Activated effector memory CD4-positive, alpha-beta T cell treated with Interleukin-2 at 50 U/mL for 16 hours (primary cell): Measurements from ENCODE around the gene PDLIM1.
"Not testable (repeated sequence)": the region's sequence is repeated elsewhere in the genome, so short reads cannot be mapped to it uniquely, and the experiment has no call there.

Experiments used
- DNase-seq: peaks from one replicate; pipeline ENCODE4 v3.0.0-alpha.2; 2020

Gene PDLIM1

DNA sequence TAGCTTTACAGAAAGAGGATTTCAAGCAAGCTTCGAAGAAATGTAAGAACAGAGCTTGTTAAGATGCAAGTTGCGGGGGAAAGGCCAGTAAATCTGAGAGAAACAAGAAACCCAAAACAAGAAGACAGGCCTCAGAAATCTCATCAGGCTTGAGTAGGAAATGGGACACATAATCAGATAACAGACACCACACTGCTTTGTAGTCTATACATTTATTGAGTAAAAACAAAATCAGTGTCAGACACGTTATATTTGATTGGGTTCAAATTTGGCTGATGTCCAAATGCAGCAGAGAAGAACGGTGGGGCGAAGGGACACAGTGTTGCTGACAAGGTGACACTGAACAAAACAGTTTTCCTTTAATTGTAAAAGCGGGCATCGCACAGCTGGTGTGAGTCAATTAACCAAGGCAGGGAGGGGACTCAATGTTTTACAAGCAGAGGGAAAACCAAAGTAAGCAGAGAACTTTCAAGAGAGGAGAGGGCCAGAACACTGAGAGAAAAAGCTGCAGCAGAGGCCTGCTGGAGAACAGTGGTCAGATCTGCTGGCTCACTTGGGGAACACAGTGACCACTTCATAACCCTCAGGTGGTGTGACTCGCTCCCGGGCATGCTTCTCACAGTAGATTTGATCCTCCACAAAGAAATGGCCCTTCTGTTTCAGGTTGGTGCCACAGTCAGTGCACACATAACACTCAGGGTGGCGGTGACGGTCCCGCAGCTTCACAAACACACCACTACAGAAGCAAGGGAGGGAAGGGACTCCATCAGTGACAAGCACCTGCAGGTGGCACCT lies 53.2 kb downstream of the PDLIM1 start:
- DNase-seq: no peak

DNA sequence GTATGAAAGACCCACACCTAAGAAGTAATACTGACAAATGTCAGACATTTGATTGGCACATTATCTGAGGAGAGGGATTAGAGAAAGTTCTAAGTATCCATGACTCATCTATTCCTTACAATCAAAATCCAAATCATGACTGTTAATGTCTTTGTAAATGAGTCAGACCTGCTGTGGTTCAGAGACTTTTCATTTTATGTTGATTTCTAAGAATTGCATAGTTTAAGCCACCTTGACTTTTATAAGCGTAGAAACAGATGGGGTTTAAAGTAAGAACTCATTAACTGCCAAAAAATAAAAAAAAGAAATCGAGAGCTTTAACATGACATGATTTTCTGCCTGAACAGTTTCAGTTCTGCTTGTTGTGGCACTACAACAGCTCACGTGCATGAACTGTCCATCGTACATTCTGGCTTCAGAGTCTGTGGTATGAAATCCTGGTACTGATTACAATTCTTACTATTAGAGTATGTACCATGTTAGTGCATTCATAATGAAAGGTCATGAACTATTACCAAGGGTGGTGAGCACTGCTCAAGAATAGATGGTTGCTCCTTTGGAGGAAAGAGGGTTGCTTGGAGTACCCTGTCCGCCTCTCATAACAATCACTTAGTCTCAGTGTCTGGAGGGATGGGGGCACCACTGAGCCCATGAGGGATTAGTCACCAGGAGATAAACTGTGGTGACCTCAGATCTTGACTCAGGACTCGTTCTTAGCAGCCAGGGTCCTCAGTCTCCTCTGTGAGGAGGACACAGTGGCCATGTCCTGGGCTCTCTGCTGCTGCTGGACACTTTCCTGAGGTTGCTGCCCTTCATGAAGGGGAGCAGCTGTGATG lies 54.5 kb downstream of the PDLIM1 start:
- DNase-seq: no peak

DNA sequence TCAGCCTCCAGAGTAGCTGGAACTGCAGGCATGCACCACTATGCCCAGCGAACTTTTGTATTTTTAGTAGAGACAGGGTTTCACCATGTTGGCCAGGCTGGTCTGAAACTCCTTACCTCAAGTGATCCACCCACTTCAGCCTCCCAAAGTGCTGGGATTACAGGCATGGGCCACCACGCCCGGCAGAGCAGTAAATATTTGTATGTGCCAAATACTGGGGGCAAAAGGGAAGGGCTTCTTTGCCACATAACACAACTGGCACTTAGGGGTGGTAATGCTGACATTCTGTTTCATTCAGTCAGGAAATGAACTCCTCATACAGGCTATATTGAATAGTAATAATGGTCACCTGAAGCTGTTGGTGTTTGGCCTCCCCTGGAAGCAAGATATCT lies 55.1 kb downstream of the PDLIM1 start:
- DNase-seq: no peak

DNA sequence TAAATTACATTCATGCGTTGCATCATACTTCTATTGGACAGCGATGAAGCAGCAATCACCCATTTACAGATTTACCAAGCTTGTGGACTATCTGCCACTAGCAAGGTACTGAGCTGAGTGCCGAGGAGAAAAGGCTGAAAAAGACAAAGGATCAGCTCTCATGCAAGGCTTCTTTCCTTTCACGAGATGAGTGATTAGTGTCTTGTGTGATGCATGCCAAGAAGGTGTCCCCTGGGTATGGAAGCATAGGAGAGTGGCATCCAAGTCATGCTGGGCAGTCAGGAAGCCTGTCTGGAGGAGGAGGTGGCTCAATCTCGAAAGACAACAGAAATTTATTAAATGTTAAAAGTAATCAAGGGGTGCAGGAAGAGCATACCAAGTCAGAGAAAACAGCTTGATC lies 55.9 kb downstream of the PDLIM1 start:
- no peak for DNase-seq

DNA sequence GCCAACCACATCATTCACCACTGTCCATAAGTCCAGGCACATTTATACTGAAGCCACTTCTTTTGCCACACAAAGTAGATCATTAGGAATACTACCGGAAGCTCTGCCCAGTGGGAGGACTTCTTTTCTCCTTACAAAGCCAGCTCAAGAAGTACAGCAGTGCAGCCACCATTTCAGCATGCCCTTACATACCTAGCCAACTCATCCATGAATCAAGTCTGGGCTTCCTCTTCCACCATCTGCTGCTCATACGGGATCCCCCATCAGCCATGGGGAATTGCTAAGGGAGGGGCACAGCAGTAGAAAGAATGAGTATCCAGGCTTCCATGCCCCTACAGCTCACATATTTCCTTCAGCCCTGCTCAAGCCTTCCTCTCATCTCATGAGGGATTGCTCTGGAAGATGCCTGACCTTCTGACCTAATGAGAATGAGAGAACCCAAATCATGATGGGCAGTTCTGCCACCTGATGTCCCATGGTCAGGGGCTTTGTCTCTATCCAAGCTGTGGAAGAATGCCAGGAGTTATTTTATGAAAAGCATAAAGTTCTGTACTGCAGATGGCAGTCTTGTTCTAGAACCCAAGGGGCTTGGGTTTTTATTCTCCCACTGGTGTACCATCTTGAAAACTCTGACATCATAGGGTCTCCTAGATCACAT lies 57.3 kb downstream of the PDLIM1 start:
- no peak for DNase-seq

DNA sequence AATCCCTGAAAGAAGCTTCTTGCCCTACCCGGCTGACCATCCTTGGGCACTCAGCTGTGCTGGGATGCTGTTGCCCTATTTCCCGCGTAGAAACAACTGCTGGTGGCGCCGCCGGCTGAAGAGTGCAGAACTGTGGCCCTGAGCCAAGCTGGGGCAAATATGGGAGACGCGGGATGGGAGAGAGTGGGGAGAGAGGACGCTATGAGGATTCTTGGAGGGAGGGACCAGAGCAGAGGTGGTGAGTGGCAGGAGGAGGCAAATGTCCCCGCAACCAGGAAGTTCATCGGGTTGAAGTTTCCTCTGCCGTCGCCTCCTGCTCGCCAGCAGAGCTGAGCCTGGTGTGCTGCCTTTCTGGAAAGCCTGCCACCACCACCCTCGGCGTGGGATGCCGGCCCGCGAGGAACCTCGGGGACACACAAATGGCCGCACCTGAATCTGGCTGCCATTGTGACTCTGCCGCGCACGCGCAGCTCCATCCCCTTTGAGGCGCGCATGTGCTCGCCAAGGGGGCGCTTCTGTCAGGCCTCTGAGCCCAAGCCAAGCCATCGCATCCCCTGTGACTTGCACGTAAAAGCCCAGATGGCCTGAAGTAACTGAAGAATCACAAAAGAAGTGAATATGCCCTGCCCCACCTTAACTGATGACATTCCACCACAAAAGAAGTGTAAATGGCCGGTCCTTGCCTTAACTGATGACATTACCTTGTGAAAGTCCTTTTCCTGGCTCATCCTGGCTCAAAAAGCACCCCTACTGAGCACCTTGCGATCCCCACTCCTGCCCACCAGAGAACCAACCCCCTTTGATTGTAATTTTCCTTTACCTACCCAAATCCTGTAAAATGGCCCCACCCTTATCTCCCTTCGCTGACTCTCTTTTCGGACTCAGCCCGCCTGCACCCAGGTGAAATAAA lies 59.9 kb downstream of the PDLIM1 start:
- not testable (repeated sequence) for DNase-seq

DNA sequence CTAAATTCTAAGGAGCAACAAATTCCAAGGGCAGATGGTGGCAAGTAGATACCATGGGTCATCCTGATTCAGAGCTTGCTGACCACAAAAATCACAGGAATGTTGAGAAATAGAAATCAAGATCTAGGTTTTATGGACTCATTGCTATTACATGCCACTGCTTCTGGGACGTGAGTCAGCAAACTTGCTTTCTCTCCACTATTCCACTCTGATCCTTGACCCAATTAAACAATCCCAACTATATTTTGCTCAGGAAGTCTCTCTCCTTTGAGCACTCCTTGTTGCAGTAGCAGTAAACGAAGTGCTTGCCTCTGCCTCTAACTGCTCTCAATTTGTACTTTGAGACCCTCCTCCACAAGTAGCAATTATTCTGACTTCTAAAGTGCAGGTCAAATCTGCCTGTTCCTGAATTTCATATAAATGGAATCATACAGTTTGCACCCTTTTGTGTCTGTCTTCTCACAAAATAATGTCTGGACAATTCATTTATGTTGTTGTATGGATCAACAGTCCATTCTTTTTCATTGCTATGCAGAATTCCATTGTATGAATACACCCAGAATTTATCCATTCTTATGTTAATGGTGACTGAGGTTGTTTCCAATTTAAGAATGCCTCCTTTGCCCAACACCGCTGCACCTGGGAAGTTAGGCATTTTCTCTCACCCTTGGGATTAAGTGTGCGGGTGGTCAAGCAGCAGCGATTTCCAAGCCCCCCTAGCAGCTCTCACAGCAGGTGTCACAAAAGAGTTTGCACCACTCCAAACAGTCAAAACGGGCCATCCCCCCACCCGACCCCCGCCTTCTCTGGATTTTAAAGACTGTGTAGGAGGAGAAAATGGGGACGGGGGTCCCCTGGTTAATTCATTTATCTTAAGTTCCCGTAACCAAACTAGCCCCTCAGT lies 60.8 kb downstream of the PDLIM1 start:
- no peak for DNase-seq

DNA sequence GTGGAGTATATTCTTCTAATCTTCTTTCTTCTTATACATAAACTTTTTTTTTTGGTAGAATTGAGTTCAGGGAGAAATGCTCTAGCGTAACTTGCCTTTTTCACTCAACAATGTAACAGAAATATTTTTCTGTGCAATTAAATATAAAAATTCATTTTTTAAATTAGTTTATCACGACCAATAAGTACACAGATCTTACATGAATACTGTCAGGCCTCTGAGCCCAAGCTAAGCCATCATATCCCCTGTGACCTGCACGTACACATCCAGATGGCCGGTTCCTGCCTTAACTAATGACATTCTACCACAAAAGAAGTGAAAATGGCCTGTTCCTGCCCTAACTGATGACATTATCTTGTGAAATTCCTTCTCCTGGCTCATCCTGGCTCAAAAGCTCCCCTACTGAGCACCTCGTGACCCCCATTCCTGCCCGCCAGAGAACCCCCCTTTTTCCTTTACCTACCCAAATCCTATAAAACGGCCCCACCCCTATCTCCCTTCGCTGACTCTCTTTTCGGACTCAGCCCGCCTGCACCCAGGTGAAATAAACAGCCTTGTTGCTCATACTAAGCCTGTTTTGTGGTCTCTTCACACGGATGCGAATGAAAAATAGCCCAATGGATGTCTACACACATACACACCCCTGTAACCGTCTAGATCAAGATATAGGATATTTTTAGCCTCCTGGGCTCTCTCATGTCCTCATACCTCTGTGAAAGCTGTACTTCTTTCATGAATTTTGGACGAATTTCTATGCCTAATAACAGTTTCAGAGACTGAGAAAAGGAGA lies 61.7 kb downstream of the PDLIM1 start:
- DNase-seq: not testable (repeated sequence)

DNA sequence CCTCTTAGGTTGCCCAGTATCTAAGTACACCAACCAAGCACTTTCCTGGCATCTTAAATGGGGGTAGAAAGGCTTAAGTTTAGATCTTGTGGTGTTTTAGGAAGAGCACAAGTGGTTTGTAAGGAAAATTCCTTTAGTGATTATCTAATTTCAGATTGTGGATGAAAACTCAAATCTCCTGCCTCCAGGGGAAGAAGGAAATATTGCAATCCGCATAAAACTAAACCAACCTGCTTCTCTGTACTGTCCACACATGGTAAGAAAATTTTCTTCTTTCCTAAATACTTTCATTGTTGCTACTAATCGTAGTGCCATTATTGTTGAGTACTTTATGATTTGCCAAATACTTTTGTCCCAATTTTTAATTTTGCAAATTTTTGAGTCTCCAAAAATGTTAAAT lies 65.7 kb downstream of the PDLIM1 start:
- DNase-seq: no peak

DNA sequence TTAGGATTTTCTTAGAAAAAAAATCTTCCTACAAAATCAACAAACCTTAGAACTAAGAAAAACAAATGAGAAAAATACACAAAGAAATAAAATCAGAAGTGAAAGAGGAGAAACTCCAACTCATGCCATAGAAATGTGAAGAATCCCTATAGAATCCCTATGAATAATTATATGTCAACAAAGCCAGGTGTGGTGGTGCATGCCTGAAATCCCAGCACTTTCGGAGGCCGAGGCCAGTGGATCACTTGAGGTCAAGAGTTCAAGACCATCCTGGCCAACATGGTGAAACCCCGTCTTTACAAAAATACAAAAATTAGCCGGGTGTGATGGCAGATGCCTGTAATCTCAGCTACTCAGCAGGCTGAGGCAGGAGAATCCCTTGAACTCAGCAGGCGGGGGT lies 69.7 kb downstream of the PDLIM1 start:
- no peak for DNase-seq

DNA sequence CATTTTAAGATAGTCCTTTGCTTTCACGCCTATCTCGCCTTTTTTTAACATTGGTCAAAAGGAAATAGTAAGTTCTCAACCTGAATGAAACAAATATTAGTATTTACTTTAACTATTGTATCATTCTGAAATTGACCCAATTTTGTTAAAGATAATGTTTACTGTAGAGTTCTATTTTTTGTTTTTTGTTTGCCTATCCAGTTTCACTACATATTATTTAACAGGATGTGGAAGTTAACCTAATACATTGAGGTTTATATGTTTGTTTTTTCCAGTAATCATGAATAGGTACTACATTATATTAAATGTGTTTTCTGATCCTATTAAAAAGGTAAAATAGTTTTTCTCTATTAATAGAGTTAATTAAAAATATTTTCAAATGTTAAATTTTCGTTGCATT lies 70.3 kb downstream of the PDLIM1 start:
- no peak for DNase-seq

DNA sequence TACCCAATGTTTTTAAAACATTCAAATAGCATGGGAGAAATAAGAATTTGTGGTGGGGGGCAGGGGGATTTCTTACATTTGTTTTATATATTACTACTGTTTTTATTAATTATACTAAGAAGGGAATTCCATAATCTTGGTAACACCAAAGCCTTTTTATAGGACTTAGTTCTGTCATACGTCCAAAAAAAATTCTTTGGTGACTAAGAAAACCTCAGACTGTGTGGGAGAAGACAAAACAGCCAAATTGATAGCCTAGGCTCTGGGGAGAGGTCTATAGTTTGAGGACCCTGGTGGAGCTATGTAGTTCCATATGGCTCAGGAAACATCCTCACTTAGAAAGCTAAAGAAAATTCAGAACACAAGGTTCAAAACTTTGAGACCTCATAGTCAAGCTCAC lies 73.3 kb downstream of the PDLIM1 start:
- no peak for DNase-seq

DNA sequence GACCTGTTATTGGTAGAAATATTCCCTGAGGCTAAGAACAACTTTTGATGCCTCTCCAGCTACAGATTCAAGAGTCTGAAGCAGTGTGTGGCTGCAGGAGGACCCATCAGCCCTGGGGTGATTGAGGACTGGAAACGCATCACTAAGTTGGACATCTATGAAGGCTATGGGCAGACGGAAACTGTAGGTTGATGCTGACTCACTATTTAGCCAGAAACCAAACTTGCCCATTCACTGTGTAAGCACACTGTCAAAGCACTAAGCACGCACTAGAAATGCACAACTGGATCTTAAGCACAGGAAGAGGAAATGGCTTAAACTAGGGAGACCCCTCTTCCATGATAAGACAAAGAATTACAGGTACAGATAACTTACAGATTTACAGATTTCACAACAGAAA lies 76.0 kb downstream of the PDLIM1 start:
- no peak for DNase-seq

DNA sequence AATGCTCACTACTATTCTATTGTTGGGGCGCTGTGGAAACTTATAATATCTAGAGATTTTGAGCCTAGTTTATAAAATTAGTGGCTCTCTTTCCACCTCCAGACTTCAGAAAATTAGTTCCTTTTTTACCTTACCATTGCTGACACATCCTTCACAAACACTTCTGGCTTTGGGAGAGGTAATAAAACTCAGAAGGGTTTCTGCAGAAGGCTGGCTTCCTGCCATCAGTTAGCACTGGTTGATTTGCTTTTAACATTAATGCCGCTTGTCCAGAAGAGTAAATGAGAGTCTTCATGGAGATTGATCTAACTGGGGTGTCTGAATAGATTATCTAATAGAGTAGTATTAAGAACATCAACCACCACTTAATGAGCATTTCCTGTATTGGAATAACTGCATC lies 76.4 kb downstream of the PDLIM1 start:
- no peak for DNase-seq

DNA sequence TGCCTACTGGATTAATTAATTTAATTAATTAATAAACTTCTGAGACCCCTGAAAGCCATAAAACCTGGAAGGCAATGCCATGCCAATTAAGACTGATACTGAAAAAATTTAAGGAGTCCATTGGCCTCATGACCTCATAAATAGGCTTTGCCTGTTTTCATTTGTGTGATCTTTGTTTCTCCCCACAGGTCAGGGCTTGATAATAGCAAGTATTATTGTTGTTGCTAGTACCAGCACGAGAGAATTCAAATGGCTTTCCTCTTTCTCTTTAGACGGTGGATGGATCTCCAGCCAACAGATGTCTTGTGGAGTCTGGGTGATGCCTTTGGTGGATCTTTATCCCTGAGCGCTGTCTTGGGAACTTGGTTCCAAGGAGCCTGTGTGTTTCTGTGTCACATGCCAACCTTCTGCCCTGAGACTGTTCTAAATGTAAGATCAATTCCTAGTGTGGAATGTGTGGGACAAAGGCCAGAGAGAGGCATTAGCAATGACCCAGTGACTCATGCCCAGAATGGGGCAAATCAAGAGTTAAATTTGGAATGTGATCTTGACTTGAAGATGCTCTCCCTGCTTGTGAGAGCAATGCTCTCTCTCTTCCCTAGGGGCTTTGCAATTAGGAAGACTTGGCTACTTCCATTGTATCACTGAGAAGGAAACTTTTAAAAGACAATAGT lies 79.1 kb downstream of the PDLIM1 start:
- DNase-seq: no peak

DNA sequence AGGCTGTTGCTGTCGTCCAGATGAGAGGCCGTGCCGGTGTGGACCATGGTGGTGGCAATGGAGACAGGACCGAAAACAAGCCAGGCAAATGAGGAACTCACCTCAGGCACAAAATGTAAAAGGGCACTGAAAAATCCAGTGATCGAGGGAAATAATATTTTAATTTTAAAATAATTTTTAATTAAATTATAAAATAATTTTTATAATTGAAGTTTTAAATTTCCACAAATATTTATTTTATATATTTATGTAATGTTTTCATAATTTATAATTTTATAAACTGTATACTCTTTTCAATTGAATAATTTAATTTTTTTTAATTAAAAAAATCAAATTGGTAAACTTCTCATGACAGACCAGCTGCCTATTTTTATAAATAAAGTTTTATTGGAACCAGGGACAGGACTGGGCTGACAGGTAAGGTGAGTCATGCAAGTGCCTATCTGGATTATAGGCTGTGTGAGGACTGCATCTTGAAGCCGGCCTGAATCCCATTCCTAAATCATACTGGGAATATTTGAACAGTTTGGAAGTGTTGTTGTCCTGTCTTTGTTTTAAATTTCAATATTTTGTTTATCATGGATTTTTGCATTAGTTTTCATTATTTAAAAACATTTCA lies 81.2 kb downstream of the PDLIM1 start:
- no peak for DNase-seq

DNA sequence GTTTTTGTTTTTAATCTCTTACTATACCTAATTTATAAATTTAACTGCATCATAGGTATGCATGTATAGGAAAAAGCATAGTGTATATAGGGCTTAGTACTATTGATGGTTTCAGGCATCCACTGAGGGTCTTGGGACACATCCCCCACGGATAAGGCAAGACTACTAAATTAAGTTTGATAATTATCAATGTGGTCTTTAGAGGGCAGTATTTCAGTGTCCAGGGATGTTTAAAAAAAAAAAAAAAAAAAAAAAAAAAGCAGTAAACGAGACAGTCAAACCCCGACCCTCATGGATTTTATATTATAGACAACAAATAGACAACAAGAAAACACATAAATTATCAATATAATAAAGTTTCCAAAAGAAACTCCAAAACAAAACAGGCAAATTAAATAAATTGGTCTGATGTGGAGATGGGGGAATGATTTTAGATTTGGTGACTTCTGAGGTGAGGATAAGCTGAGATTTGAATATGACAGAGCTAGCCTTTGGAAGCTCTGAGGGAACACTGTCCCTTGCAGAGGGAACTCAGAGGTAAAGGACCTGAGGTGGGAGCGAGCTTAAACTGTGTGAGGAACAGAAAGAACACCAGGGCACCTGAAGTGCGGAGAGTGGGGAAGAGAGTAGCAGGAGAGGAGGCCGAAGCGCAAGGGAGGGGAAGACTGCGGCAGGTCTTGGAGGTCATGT lies 82.0 kb downstream of the PDLIM1 start:
- DNase-seq: no peak

DNA sequence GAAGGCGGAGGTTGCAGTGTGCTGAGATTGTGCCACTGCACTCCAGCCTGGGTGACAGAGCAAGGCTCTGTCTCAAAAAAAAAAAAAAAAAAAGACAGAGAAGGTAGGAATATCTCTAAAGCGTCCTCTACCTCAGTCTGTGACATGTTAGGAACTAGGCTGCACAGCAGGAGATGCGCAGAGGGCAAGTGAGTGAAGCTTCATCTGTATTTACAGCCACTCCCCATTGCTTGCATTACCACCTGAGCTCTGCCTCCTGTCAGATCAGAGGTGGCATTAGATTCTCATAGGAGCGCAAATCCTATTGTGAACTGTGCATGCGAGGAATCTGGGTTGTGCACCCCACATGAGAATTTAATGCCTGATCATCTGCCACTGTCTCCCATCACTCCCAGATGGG lies 87.9 kb downstream of the PDLIM1 start:
- not testable (repeated sequence) for DNase-seq

DNA sequence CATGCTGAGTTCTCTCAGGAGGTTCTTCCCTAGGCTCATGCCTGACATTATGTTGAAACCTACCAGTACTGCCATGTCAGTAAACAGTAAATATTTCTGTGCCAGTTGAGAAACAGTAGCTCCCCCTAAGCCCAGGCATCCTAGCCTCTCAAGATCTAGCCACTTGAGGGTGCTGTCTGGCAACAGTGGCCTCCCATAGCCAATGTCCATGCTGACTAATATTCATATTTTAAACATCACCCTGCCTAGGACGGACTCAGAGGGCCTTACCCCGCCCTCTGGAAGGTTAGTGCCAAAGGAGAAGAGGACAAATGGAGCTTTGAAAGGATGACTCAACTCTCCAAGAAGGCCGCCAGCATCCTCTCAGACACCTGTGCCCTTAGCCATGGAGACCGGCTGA lies 89.1 kb downstream of the PDLIM1 start:
- no peak for DNase-seq
